NCI-H82 treated with DMSO at 0.1 percent for 48 hours (cell line): ENCODE data around the gene HTR2A.
A peak's percentile ranks its signal among the peaks of the same experiment; 100 is the strongest.

ENCODE experiments used
- DNase-seq: peaks from one replicate; lab custom pipeline; 2025; ENCODE audit not compliant: unreplicated experiment; lab: John Stamatoyannopoulos, UW

Gene HTR2A

GRCh38 chr13:46896341-46897137, at the start of gene HTR2A:
HTR2A (minus strand) TSS chr13:46897053; CDS start chr13:46895906, 1,147 bp downstream.
- peak; percentile 89 for DNase-seq

- DNase-seq = no peak
These were observed 39.7 kb upstream of the HTR2A start for GRCh38 chr13:46936525-46936924.

- no peak for DNase-seq
These were observed 37.9 kb upstream of the HTR2A start for GRCh38 chr13:46934749-46935148.

GRCh38 chr13:46926916-46927590, 30.2 kb upstream of the HTR2A start:
- no peak for DNase-seq

- DNase-seq = no peak
These were observed 28.6 kb upstream of the HTR2A start for GRCh38 chr13:46925486-46925885.

GRCh38 chr13:46914341-46914740, 17.5 kb upstream of the HTR2A start:
- DNase-seq = no peak

- DNase-seq = no peak
These were observed 16.9 kb upstream of the HTR2A start for GRCh38 chr13:46913757-46914156.

- DNase-seq = no peak
These were observed 12.2 kb upstream of the HTR2A start for GRCh38 chr13:46909042-46909441.

- DNase-seq = no peak
These were observed 11.6 kb upstream of the HTR2A start for GRCh38 chr13:46908501-46908900.

GRCh38 chr13:46906405-46906804, 9.6 kb upstream of the HTR2A start:
- no peak for DNase-seq

GRCh38 chr13:46905249-46905648, 8.4 kb upstream of the HTR2A start:
- DNase-seq = no peak

- no peak for DNase-seq
These were observed 6.9 kb upstream of the HTR2A start for GRCh38 chr13:46903748-46904147.

- DNase-seq = no peak
These were observed 4.9 kb upstream of the HTR2A start for GRCh38 chr13:46901721-46902120.

- DNase-seq = no peak
These were observed 2.9 kb upstream of the HTR2A start for GRCh38 chr13:46899801-46900200.

GRCh38 chr13:46895381-46895780, 1.5 kb downstream of the HTR2A start:
- DNase-seq = no peak

GRCh38 chr13:46894568-46894967, 2.3 kb downstream of the HTR2A start:
- no peak for DNase-seq

GRCh38 chr13:46893798-46894560, 2.9 kb downstream of the HTR2A start:
- DNase-seq = peak; percentile 41

- DNase-seq = no peak
These were observed 3.6 kb downstream of the HTR2A start for GRCh38 chr13:46893221-46893740.

GRCh38 chr13:46885018-46885417, 11.8 kb downstream of the HTR2A start:
- DNase-seq = no peak

GRCh38 chr13:46884531-46884930, 12.3 kb downstream of the HTR2A start:
- no peak for DNase-seq

- DNase-seq = no peak
These were observed 15.2 kb downstream of the HTR2A start for GRCh38 chr13:46881621-46882020.
